ENCODE measurements around the gene PCGF3. TPM values are rescaled to one million over a fixed set of nuclear protein-coding genes. Genes with fewer than 3 reads are reported as not detected.
"Not testable (repeated sequence)": the region's sequence is repeated elsewhere in the genome, so short reads cannot be mapped to it uniquely, and the experiment has no call there.

PCGF3 gene
- total RNA-seq, 1 experiment from 2014 or later = 18.7 TPM

DNA sequence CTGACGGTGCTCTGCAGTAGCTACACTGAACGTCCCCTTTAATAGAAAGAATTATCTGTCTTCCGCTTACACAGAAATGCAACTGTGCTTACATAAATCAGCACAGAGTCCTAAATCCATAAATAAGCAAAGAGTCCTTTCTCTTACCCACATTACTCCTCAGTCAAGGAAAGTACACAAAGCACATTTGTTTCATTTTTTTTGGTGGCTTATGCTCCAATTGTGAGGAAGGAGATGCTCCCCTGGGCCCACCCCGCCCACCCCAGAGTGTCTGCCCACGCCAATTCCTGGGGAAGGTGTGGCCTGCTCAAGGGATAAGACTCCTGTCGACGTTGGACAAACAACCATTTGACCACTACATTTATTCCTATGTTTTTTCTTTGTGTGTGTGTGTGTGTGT, 66.5 kb downstream of the PCGF3 start:
- no peak overlapping the region for H2AFZ ChIP-seq (ENCODE audit: low read length)
- H3K4me2 ChIP-seq (ENCODE audit: low read depth, low read length, poor library complexity, severe bottlenecking) = no peak overlapping the region
- no peaks in the 10 kb centered on the region for H3K27me3 ChIP-seq (ENCODE audit: low read length)
- H3K79me2 ChIP-seq (ENCODE audit: low read length) = peaks cover 68% of the 10 kb centered on the region
- H3K4me3 ChIP-seq (ENCODE audit: low read length) = no peak overlapping the region
- no peak for DNase-seq
- H3K9ac ChIP-seq (ENCODE audit: low read length) = no peak overlapping the region
- peaks cover 38% of the 10 kb centered on the region for H3K36me3 ChIP-seq (ENCODE audit: insufficient read depth, low read length)
- no peaks in the 10 kb centered on the region for H3K9me2 ChIP-seq (replicated peaks; ENCODE audit: insufficient read depth, low read length)
- no peaks in the 10 kb centered on the region for H3K9me3 ChIP-seq (ENCODE audit: low read length)
- H3K4me1 ChIP-seq (ENCODE audit: low read length) = no peaks in the 10 kb centered on the region
- H4K20me1 ChIP-seq (ENCODE audit: insufficient read depth, low read depth, low read length) = peaks cover 18% of the 10 kb centered on the region; the same call in 1 of the 2 replicates
- no peak overlapping the region for H3K27ac ChIP-seq (ENCODE audit: low read length)

DNA sequence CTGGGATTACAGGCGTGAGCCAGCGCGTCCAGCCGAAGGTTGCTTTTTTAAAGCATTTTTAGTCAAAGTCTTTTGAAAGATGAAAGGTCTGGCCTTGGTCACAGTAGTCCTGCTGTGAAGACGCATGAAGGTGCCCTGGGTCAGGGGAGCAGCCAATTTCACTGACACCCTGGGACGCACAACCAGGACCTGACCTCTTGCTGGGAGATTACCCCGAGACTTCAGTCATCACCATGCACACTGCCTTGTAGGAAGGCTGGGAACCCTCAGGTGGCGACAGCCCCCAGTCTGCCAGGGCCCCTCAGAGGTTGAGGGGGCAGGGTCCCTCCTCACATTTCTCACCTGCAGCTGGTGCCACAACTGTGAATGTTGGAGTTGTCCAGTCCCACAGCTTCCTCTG, 67.1 kb downstream of the PCGF3 start:
- Histone ChIP-seq H3K27me3 (ENCODE audit: low read length) (no peaks in the 10 kb centered on the region), H3K9me3 (ENCODE audit: low read length) (no peaks in the 10 kb centered on the region), H3K79me2 (ENCODE audit: low read length) (peaks cover 75% of the 10 kb centered on the region), H3K36me3 (ENCODE audit: insufficient read depth, low read length) (peaks cover 45% of the 10 kb centered on the region), H3K9me2 (replicated peaks; ENCODE audit: insufficient read depth, low read length) (no peaks in the 10 kb centered on the region), H4K20me1 (ENCODE audit: insufficient read depth, low read depth, low read length) (peaks cover 18% of the 10 kb centered on the region; the same call in 1 of the 2 replicates), H3K9ac (ENCODE audit: low read length) (no peak overlapping the region), H3K27ac (ENCODE audit: low read length) (no peak overlapping the region), H2AFZ (ENCODE audit: low read length) (no peak overlapping the region), H3K4me2 (ENCODE audit: low read depth, low read length, poor library complexity, severe bottlenecking) (no peak overlapping the region), H3K4me1 (ENCODE audit: low read length) (no peaks in the 10 kb centered on the region), H3K4me3 (ENCODE audit: low read length) (no peak overlapping the region)
- no peak for DNase-seq

DNA sequence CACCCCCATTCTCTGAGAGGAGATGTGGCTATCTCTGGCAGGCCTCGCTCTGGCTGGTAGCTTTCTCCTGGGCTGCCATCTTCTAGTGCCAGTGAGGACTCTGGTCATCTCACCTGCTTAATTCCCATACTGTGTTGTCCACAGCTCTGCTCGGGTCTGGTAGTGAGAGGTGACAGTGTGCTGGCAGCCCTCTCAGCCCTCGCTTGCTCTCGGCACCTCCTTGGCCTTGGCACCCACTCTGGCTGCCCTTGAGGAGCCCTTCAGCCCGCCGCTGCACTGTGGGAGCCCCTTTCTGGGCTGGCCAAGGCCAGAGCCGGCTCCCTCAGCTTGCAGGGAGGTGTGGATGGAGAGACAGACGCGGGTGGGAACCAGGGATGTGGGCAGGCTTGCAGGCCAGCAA, 67.6 kb downstream of the PCGF3 start:
- no peak for DNase-seq
- no peak overlapping the region for H3K9ac ChIP-seq (ENCODE audit: low read length)
- H3K27ac ChIP-seq (ENCODE audit: low read length) = no peak overlapping the region
- no peaks in the 10 kb centered on the region for H3K4me1 ChIP-seq (ENCODE audit: low read length)
- no peak overlapping the region for H3K4me2 ChIP-seq (ENCODE audit: low read depth, low read length, poor library complexity, severe bottlenecking)
- no peaks in the 10 kb centered on the region for H3K9me2 ChIP-seq (replicated peaks; ENCODE audit: insufficient read depth, low read length)
- peaks cover 75% of the 10 kb centered on the region for H3K79me2 ChIP-seq (ENCODE audit: low read length)
- H3K36me3 ChIP-seq (ENCODE audit: insufficient read depth, low read length) = peaks cover 46% of the 10 kb centered on the region
- no peak overlapping the region for H2AFZ ChIP-seq (ENCODE audit: low read length)
- H4K20me1 ChIP-seq (ENCODE audit: insufficient read depth, low read depth, low read length) = peaks cover 18% of the 10 kb centered on the region; the same call in 1 of the 2 replicates
- H3K27me3 ChIP-seq (ENCODE audit: low read length) = no peaks in the 10 kb centered on the region
- H3K9me3 ChIP-seq (ENCODE audit: low read length) = no peaks in the 10 kb centered on the region
- H3K4me3 ChIP-seq (ENCODE audit: low read length) = no peak overlapping the region

DNA sequence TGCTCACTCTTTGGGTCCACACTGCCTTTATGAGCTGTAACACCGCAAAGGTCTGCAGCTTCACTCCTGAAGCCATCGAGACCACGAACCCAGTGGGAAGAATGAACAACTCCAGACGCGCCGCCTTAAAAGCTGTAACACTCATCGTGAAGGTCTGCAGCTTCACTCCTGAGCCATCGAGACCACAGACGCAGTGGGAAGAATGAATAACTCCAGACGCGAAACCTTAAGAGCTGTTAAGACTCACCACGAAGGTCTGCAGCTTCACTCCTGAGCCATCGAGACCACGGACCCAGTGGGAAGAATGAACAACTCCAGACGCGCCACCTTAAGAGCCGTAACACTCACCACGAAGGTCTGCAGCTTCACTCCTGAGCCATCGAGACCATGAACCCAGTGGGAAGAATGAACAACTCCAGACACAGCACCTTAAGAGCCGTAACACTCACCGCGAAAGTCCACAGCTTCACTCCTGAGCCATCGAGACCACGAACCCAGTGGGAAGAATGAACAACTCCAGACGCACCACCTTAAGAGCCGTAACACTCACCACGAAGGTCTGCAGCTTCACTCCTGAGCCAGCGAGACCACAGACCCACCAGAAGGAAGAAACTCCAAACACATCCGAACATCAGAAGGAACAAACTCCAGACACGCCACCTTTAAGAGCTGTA, 68.9 kb downstream of the PCGF3 start:
- peaks cover 50% of the 10 kb centered on the region for H3K36me3 ChIP-seq (ENCODE audit: insufficient read depth, low read length)
- H4K20me1 ChIP-seq (ENCODE audit: insufficient read depth, low read depth, low read length) = peaks cover 18% of the 10 kb centered on the region; the same call in 1 of the 2 replicates
- H3K4me1 ChIP-seq (ENCODE audit: low read length) = not testable (repeated sequence)

DNA sequence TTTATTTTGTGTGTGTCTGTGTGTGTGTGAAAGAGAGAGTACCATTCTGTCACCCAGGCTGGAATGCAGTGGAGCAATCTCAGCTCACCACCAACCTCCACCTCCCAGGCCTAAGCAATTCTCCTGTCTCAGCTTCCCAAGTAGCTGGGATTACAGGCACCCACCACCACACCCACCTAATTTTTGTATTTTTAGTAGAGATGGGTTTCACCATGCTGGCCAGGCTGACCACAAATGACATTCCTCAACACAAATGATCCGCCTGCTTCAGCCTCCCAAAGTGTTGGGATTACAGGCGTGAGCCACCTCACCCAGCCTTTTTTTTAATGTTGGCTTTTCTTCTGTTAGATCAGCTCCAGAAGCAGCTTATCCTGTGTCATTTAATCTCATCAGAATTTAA, 69.9 kb downstream of the PCGF3 start:
- not testable (repeated sequence) for H3K9me3 ChIP-seq (ENCODE audit: low read length); H3K4me1 ChIP-seq (ENCODE audit: low read length); H3K27me3 ChIP-seq (ENCODE audit: low read length); H3K27ac ChIP-seq (ENCODE audit: low read length); H3K9me2 ChIP-seq (replicated peaks; ENCODE audit: insufficient read depth, low read length); H2AFZ ChIP-seq (ENCODE audit: low read length); H3K4me2 ChIP-seq (ENCODE audit: low read depth, low read length, poor library complexity, severe bottlenecking); H3K9ac ChIP-seq (ENCODE audit: low read length); H3K4me3 ChIP-seq (ENCODE audit: low read length); DNase-seq
- Histone ChIP-seq H4K20me1 (ENCODE audit: insufficient read depth, low read depth, low read length) (peaks cover 18% of the 10 kb centered on the region; the same call in 1 of the 2 replicates), H3K79me2 (ENCODE audit: low read length) (peaks cover 80% of the 10 kb centered on the region), H3K36me3 (ENCODE audit: insufficient read depth, low read length) (peaks cover 56% of the 10 kb centered on the region)

More for the DNA sequence above, 68.9 kb downstream of the PCGF3 start:
- DNase-seq; H3K4me3 ChIP-seq (ENCODE audit: low read length); H3K27ac ChIP-seq (ENCODE audit: low read length); H3K9ac ChIP-seq (ENCODE audit: low read length); H3K4me2 ChIP-seq (ENCODE audit: low read depth, low read length, poor library complexity, severe bottlenecking); H2AFZ ChIP-seq (ENCODE audit: low read length); H3K9me2 ChIP-seq (replicated peaks; ENCODE audit: insufficient read depth, low read length); H3K27me3 ChIP-seq (ENCODE audit: low read length); H3K9me3 ChIP-seq (ENCODE audit: low read length): not testable (repeated sequence)
- peaks cover 78% of the 10 kb centered on the region for H3K79me2 ChIP-seq (ENCODE audit: low read length)

DNA sequence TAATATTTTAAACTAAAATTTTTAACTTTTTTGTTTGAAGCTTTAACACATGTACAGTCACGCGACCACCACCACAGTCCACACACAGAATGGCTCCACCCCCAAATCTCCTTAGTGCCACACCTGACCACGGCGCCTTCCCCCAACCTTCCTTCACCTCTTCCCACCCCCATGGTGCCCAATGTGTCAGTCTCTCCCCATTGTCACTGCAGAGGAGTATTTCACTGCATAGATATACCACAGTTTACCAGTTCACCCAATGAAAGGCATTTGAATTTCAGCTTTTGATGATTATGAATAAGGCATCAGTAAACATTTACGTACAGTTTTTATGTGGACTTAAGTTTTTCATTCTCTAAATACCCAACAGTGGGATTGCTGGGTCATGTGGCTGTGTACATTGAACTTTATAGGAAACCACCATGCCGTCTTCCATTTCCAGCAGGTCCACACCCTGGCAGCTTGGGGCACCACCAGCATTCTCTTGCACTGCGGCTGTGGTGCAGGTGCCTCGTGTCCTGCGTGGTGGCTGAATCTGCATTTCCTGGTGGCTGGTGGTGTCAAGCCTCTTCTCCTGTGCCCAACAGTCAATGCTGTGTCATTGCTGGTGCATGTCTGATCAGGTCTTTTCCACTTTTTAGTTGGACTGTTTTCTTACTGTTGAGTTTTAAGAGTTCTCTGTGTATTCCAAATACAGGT, 71.3 kb downstream of the PCGF3 start:
- Histone ChIP-seq H3K27me3 (ENCODE audit: low read length) (no peaks in the 10 kb centered on the region), H3K27ac (ENCODE audit: low read length) (no peak overlapping the region), H3K9ac (ENCODE audit: low read length) (no peak overlapping the region), H4K20me1 (ENCODE audit: insufficient read depth, low read depth, low read length) (peaks cover 18% of the 10 kb centered on the region; the same call in 1 of the 2 replicates), H3K4me1 (ENCODE audit: low read length) (peaks cover 9% of the 10 kb centered on the region), H3K9me2 (replicated peaks; ENCODE audit: insufficient read depth, low read length) (no peaks in the 10 kb centered on the region), H3K4me3 (ENCODE audit: low read length) (no peak overlapping the region), H3K4me2 (ENCODE audit: low read depth, low read length, poor library complexity, severe bottlenecking) (no peak overlapping the region), H3K79me2 (ENCODE audit: low read length) (peaks cover 82% of the 10 kb centered on the region), H3K36me3 (ENCODE audit: insufficient read depth, low read length) (peaks cover 57% of the 10 kb centered on the region), H2AFZ (ENCODE audit: low read length) (no peak overlapping the region), H3K9me3 (ENCODE audit: low read length) (no peaks in the 10 kb centered on the region)
- no peak for DNase-seq

DNA sequence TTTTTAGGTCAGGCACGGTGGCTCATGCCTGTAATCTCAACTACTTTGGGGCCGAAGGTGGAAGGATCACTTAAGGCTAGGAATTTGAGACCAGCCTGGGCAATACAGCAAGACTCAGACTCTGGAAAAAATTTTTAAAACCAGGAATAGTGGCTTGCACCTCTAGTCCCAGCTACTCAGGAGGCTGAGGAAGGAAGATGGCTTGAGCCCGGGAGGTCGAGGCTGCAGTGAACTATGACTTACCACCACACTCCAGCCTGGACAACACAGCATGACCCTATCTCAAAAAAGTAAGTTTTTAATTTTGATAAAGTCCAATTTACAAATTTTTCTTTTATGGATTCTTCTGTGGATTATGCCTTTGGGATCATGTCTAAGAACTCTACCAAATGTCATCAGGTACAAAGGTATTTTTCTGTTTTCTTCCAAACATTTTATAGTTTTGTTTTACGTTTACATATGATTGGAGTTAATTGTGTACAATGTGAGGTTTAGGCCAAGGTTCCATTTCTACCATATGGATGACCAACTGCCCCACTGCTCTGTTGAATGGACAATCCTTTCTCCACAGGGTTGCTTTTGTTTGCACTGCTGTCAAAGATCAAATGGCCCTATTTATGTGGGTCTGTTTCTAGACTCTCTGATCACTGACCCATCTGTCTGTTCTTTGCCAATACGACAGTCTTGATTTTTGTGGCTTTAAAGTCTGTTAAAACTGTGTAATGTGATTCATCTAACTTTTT, 72.1 kb downstream of the PCGF3 start:
- no peak for DNase-seq
- peaks cover 57% of the 10 kb centered on the region for H3K36me3 ChIP-seq (ENCODE audit: insufficient read depth, low read length)
- H2AFZ ChIP-seq (ENCODE audit: low read length) = no peak overlapping the region
- H3K4me1 ChIP-seq (ENCODE audit: low read length) = peaks cover 16% of the 10 kb centered on the region
- no peak overlapping the region for H3K4me2 ChIP-seq (ENCODE audit: low read depth, low read length, poor library complexity, severe bottlenecking)
- H4K20me1 ChIP-seq (ENCODE audit: insufficient read depth, low read depth, low read length) = peaks cover 17% of the 10 kb centered on the region; the same call in 1 of the 2 replicates
- H3K4me3 ChIP-seq (ENCODE audit: low read length) = no peak overlapping the region
- H3K9me2 ChIP-seq (replicated peaks; ENCODE audit: insufficient read depth, low read length) = no peaks in the 10 kb centered on the region
- no peaks in the 10 kb centered on the region for H3K27me3 ChIP-seq (ENCODE audit: low read length)
- no peak overlapping the region for H3K9ac ChIP-seq (ENCODE audit: low read length)
- H3K79me2 ChIP-seq (ENCODE audit: low read length) = peaks cover 78% of the 10 kb centered on the region
- no peaks in the 10 kb centered on the region for H3K9me3 ChIP-seq (ENCODE audit: low read length)
- no peak overlapping the region for H3K27ac ChIP-seq (ENCODE audit: low read length)

DNA sequence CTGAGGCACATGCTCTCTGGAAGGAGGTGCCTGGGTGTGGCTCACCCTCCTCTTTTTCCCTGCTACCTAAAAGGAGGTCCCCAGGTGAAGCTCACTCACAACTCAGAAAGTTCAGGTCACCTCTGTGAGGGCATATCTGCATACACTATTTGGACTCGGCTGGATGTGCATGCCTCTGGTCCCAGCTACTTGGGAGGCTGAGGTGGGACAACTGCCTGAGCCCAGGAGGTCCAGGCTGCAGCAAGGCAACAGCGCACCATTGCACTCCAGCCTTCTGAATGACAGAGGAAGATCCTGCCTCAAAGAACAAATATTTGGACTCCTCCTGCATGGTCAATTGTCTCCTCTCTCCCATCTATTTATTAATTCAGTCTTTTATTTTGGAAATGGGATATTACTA, 73.9 kb downstream of the PCGF3 start:
- Histone ChIP-seq H3K79me2 (ENCODE audit: low read length) (peaks cover 62% of the 10 kb centered on the region), H3K9me3 (ENCODE audit: low read length) (no peaks in the 10 kb centered on the region), H3K9me2 (replicated peaks; ENCODE audit: insufficient read depth, low read length) (no peaks in the 10 kb centered on the region), H4K20me1 (ENCODE audit: insufficient read depth, low read depth, low read length) (0 out of 2 replicates have a peak, but pooled peaks cover 2% of the 10 kb centered on the region), H3K4me2 (ENCODE audit: low read depth, low read length, poor library complexity, severe bottlenecking) (peak overlapping the region; percentile 98), H3K9ac (ENCODE audit: low read length) (no peak overlapping the region), H3K27me3 (ENCODE audit: low read length) (no peaks in the 10 kb centered on the region), H2AFZ (ENCODE audit: low read length) (no peak overlapping the region), H3K27ac (ENCODE audit: low read length) (no peak overlapping the region; the same call in 1 of the 2 replicates), H3K36me3 (ENCODE audit: insufficient read depth, low read length) (peaks cover 51% of the 10 kb centered on the region), H3K4me1 (ENCODE audit: low read length) (peaks cover 28% of the 10 kb centered on the region), H3K4me3 (ENCODE audit: low read length) (no peak overlapping the region)
- no peak for DNase-seq

Measured in Karpas-422 (cell line).